ENCODE measurements around the gene SDC1.

The SDC1 gene

DNA sequence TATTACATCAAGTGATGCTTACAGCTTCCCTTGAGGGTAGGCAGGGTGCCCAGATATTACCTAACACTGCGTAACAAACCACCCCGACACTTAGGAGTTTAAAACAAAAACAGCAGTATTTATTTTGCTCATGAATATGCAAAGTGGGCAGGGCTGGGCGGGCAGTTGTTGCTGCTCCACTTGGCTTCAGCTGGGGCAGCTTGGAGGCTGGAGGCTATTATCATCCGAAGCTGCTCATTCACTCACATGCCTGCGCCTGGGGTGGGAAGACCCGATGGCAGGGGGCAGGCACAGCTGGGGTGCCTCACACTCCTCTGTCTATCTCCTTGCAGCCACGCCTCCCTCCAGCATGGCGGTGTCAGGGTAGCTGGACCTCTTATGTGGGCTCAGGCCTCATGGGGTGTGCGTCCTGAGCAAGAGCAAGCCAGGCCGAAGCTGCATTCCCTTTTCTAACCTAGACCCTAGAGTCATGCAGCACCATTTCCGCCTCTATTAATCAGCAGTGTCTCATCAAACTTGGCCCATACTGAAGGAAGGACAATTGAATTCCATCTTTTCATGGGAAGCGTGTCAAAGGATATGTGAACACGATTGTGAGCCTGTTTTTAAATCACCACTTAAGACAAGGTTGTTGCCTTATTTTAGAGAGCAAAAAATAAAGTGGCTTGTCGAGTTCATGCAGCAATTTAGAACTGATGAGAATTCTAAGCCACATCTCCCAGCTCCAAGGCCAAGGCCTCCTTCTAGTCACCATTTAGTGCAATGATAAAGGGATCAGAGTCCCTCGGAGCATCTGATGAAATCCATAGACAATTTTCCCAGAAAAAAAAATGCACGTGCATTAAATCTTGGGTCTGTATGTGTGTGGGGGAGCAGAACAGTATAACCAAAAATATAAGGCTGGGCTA, 54.9 kb downstream of the SDC1 start:
- no peak for DNase-seq (ENCODE audit: low spot score)

DNA sequence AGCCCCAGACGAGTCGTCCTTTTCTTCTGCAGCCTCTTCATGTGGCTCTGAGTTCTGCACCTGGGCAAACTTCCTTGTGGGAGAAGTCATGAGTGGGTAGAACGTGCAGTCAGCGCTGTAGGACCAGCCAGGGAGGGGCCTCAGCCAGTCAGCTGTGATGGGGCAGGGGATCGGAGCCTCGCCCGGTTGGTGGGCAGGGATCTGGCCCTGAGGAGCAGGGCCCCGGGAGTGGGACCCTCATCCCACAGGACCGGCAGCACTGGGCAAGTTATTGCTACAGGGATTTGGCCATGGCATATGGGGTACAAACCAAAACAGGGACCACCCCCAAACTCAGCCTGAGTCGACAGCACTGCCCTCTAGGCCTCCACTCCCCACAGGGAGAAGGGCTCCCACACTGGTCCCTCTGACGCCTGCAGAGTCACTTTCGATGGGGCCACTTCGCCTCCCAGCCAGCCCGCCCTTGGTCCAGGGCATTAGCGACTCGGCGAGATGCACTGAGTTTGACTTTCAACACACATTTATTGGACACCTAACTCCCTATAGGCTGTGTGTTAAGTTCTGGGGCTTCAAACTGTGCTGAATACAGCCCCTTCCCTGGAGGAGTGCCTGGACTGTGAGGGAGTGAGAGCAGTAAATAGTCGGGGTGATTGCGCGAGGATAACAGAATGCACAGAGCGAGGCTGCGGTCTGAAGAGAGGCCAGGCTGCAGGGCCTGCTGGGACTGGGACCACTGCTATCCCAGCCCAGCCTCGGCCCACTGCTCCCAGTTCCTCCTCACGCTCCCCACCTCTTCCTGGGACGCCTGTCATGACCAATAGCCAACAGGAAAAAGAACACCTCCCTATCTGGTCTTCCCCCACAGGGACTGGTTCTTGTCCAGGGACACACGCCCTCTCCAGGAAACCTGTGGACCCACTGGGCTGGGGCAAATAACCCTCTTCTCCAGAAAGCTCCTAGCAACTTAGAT, 55.9 kb downstream of the SDC1 start:
- no peak for DNase-seq (ENCODE audit: low spot score)

DNA sequence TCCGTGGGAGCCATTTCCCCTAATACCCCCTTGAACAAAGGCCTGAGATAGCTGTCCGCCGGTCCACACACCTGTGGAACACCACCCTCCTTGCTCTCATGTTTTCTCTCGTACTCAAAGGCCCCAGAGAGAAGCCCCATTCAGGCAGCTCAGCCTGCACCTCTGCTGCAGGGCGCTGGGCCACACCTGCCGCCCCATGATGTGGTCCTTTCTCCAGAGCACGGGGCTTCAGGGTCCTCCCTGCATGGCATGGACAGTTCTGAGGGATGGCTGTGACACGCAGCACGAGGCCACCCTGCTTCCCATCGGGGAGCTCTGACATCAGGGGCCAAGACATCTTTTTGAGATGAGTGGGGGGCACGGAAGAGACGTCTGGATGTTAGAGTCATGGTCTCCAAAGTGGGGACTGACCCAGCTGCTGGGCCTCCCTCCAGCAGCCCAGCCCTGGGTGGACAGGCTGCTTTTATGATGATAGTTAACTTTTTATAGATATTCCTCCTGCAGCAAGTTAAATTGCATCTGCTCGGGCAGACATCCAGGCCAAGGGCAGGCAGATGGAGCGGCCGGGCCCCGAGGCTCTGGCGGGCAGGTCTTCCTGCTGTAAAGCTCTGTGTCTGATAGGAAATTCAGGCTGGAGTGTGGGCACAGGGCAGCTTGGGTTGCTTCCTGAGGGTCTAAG, 56.7 kb downstream of the SDC1 start:
- no peak for DNase-seq (ENCODE audit: low spot score)

DNA sequence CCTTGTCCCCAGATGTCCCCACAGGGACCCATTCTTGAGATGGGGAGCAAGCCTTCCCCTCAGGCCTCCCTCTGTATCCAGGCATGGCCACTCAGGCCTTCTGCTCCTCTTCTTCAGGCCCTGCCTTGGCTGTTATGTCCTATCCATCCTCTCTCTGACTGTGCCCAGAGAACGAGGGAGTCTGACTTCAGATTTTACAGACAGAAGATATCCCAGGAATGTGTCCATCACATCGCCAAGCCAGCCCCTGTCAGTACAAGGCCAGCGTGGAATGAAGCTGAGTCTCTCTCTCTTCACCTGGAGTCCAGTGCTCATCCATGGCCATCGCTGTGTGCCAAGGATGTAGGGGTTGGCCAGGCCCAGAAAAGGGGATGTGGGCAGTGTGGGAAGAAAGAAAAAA, 57.6 kb downstream of the SDC1 start:
- DNase-seq (ENCODE audit: low spot score): no peak

DNA sequence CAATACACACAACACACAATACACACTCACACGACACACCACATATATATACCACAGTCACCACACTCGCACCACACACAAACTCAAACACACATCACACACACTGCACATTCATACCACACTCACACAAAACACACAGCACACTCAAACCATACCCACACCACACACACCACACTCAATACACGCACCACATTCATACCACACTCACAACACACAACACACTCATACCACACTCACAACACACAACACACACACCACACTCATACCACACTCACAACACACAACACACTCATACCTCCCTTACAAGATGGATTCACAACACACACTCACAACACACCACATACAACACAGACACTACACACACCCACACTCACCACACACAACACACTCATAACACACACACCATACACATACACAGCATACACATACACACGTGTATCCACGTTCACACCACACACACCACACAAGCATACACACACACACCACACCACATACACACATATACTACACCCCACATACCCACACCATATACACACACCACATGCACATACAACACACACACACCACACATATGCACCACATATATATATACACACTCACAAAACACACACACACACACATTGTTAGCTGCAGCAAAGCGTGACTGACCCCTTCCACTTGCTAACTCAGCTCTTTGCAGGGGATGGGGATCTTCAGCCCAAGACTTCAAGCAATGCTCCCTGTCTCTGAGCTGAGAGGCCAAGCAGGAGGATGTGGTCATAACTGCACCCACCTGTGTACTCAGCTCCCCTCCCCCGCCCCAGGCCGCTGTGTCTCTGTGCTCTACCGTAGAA, 59.0 kb downstream of the SDC1 start:
- DNase-seq (ENCODE audit: low spot score): no peak

DNA sequence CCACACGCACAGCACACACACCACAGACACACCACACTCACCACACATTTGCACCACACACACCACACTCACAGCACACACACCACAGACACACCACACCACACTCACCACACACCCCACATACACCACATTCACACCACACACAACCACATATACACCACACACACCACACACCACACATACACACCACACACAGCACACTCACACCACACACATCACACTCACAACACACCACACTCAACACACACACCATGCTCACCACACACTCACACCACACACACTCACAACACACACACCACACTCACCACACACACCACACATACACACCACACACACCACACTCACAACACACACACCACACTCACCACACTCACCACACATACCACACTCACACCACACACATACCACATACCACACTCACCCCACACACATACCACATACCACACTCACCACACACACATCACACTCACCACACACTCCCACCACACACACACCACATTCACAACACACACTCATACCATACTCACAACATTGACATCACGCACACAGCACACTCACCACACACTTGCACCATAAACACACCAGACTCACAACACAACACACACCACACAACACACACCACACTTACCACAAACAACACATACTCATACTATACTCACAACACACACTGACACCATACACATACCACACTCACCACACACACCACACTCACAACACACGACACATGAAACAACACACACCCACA, 60.0 kb downstream of the SDC1 start:
- DNase-seq (ENCODE audit: low spot score): no peak

DNA sequence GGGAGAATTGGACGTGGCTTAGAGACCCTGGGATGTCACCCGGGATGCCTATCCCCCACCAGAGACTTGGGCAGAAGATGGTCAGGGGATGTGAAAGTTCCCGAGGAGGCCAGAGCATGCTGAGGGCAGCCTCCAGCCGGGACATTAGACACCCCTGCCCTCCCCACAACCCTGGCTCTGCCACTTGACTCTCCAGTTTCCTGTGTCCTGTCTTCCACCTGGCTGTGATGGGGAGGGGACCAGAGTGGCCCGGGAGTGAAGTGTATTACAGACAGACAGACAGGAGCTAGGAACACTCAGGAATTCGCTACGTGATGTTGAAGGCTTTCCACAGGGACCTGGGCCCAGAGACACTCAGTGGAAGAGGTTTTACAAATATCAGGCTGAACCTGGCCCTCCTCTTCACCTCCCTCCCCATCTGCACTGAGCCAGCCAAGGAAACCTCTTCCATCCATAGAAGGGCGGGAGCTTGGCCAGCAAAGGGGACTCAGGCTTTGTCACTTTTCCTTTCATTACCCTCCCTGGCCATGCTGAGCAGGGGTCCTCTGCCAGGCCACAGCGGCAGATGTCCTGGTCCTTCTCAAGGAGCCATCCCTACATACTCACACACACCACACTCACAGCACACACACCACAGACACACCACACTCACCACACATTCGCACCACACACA, 60.7 kb downstream of the SDC1 start:
- DNase-seq (ENCODE audit: low spot score): no peak

DNA sequence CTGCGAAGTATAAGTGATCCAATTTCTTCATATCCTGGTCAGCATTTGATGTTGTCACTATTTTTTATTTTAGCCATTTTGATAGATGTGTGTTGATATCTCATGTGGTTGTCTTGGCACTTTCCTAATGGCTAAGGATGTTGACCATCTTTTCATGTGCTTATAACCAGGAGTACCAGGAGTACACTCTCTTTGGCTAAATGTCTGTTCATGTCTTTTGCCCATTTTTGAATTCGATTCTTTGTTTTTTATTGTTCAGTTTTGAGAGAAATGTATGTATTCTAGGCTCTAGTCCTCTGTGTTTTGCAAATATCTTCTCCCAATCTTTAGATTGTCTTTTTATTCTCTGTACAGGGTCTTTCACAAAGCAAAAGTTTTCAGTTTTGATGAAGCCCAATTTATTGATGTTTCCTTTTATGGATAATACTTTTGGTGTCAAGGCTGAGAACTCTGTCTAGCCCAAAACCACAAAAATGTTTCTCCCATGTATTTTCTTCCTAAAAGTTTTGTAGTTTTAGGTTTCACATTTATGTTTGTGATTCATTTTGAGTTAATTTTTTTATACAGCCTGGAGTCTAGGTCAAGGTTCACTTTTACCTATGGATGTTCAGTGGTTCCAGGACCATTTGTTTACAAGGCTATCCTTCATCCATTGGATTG, 65.4 kb downstream of the SDC1 start:
- DNase-seq (ENCODE audit: low spot score): no peak

DNA sequence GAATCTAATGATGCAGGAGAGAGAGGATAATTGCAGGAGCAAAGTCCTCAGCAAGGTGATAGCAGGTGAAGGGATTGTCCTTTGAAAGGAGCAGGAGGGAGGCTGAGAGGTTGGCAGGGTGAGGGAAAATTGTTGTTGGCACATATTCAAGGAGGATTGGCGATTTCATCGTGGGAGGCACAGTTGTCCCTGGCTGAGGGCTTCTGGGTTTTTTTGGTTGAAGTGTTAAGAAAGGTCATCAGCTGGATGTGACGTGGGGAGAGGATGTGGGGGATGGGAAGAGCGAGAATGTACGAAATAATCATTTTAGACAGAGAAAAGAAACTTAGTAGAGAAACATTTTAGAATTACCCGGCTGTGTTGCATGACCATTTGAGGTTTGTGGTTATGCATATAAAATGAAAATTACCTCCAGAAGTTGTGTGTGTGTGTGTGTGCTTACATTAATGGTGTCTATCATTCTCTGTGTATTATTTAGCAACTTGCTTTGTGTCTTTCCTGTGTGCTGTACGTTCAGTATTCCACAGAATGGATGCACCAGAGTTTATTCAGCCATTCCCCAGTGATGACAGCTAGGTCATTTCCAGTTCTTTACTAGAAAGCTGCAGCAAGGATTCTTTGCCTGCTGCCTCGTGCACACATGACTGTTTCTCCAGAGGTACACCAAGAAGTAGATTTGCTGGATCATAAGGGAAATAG, 67.6 kb downstream of the SDC1 start:
- DNase-seq (ENCODE audit: low spot score): no peak

DNA sequence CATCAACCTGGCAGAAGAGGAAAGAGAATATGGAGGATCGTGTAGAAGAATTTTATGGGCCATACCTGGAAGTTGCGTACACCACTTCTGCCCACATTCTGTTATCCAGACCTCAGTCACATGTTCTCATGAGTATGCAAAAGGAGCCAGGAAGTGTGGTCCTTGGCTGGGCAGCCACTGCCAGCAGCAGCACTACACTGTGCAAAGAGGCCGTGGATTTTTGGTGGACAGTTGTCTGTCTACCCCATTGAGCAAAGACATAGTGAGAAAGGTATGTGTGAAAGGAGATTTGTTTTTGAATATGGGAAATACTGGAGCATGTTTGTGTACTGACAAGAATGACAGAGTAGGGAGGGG, 68.1 kb downstream of the SDC1 start:
- DNase-seq (ENCODE audit: low spot score): no peak

DNA sequence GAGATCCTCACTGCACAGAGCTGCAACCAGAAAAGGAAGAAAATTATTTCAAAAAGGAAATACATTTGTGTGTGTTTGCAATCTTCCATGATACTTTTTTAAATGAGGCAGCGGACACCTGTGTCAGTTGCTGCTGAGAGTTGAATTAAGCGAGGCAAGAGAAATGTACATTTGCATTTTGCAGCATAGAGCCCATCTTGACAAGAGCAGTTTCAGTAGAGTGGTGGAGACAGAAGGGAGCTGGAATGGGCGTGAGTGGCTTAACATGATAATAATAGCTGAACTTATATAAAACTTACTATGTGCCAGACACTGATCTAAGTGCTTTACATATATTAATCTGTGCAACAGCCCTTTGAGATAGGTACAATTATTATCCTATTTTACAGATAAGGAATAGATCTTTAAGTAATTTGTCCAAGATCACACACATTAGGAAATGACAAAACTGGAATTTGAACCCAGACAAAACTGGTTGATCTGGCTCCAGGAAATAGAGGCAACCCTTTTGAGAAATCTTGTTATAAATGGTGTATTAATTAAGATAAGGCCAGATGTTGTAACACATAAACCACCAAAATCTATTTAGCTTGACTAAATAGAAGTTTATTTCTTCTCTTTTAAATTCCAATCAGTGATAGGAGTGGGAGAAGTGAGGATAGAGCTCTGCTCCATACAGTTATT, 68.7 kb downstream of the SDC1 start:
- DNase-seq (ENCODE audit: low spot score): no peak

DNA sequence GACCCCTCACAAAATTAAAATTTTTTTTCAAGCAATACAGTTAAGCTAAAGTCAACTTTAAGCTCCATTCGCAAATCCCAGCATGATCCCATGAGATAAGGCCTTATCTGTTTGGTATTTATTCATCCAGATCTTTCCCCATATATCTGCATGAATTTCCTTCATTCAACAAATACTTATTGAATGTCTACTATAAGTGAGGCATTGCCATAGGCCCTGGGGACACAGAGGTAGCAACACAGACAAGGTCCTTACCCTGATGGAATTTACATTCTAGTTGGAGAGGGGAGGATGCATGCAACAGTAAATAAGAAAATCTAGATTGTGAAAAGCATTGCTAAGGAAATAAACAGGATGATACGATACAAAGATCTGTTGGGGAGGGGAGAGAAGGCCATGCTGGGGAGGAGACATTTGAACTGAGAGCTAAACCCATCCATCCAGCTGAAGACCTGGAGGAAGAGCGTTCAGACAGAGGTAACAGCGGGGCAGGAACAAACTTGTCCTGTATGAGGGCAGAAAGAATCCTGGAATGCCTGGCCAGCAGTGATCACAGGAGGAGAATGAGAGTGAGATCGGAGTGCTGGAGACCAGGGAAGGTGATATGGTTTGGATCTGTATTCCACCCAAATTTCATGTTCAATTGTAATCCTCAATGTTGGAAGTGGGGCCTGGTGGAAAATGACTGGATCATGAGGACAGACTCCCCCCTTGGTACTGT, 71.6 kb downstream of the SDC1 start:
- DNase-seq (ENCODE audit: low spot score): no peak

DNA sequence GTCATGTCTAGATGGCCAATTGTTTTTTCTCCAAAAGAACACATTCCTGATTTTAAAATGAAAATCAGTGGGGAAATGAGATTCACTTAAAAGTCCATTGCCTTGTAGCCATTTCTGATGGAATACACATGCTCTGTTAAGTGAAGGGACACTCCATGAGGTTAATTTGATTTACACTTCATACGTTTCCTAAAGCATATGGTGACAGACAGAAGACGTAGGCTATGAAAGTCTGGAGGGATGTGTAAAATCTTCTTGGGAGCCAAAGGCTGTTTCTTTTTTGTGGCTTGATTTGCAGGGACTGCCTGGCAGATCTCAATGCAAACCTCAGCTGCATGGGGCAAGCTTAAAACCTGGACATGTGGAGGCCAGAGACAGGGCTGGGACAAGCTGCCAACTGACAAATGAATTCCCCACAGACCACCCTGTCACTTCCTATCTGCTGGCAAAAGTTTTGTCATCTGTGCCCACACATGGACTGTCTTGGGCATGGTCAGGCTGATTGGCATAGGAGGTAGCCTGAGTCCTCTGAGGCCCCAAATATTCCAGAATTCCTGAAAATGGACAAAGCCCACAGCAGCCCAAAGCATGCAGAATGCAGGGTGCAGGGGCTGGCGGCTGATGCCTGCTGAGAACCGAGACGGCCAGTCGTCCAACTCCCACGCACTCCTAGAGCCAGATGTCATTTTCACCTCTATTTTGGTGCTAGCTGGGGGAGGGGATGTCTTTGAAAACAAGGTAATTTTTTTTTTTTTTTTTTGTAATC, 73.9 kb downstream of the SDC1 start:
- DNase-seq (ENCODE audit: low spot score): no peak

Data from LoVo (cell line).